ENCODE results near the gene SLX9. TPM values are rescaled to one million over a fixed set of nuclear protein-coding genes. Genes with fewer than 3 reads are reported as not detected.

SLX9 gene
- total RNA-seq, 1 experiment from 2014 or later, result 74.3 TPM

DNA sequence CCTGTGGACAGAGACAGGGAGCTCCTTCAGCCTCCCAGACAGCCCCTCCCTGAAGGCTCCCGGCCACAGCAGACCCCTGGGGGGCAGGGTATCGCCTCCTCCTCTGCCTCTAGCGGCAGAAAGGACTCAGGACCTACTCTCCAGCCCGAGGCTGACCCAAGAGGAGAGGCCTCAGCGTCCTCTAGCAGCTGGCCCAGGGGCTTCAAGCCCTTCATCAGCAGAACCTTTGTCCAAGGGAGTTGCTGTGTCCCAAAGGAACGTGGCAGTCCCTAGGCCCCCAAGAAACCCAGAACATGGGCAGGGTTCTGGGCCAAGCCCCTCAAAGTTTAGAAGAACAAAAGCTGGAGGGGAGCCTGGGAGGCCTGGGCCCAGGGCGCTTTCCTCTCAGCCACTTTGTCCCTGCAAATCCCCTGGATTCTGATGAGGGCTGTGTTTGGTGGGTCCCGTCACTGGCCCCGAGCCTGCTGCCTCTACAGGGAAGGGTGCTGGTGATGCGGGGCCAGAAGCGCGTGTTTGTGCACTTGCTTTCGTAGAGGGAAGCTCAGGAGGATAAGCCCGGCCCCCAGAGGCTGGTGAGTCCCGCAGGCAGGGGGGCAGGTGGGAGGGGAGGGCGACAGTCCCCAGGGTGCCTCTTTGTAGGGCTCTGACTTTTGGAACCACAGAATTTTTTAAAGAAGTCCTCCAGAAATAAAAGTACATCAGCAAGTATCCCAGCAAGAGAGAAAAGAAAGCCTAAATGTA lies 32.4 kb upstream of the SLX9 start:
- Histone ChIP-seq H2AFZ (ENCODE audit: low read length) (no peak overlapping the region), H3K9ac (ENCODE audit: extremely low read depth, insufficient read length, low read length) (no peak overlapping the region)
- no CpG with 5 or more reads among the region's 16 CpGs for WGBS (ENCODE audit: extremely low coverage, insufficient read length, low lambda C conversion rate)

More for the DNA sequence above, 32.4 kb upstream of the SLX9 start:
- no peak for DNase-seq
- no peaks in the 10 kb centered on the region for H3K23me2 ChIP-seq (ENCODE audit: insufficient read length, low read depth, low read length, poor library complexity, severe bottlenecking)
- no peak overlapping the region for H3K27ac ChIP-seq (ENCODE audit: insufficient read length, low read depth, low read length)
- H3K9me3 Mint-ChIP-seq, result peaks cover 0 to 4% of the 10 kb centered on the region in 2 experiments; a peak in 2 of 5 replicates
- H4K20me1 ChIP-seq (ENCODE audit: control insufficient read depth, insufficient read depth, insufficient read length), result peaks cover 3% of the 10 kb centered on the region
- H2BK15ac ChIP-seq (ENCODE audit: low read depth, low read length), result no peak overlapping the region
- H3T11ph ChIP-seq (ENCODE audit: low read length), result no peak overlapping the region
- peaks cover 5% of the 10 kb centered on the region for H3K27me3 Mint-ChIP-seq (ENCODE audit: low read depth)
- no peak overlapping the region for H4K8ac ChIP-seq (replicated peaks; ENCODE audit: insufficient read length, low read depth, low read length)
- no peak overlapping the region; the same call in 1 of the 2 replicates for H3K14ac ChIP-seq (ENCODE audit: insufficient read depth, low read length)
- no peak overlapping the region for H3K4ac ChIP-seq (ENCODE audit: low read depth, low read length)
- H3K4me2 ChIP-seq (ENCODE audit: insufficient read depth, insufficient read length, low read length), result no peak overlapping the region
- H3K4me1 ChIP-seq (ENCODE audit: insufficient read depth, low read length), result no peaks in the 10 kb centered on the region
- no peak overlapping the region for H2BK120ac ChIP-seq (ENCODE audit: low read depth, low read length, poor library complexity, severe bottlenecking)
- H3K23ac ChIP-seq (ENCODE audit: insufficient read length, low read depth, low read length), result no peak overlapping the region
- no peak overlapping the region for H4K91ac ChIP-seq (ENCODE audit: insufficient read length, low read depth, low read length)
- H3K79me2 ChIP-seq (ENCODE audit: insufficient read depth, low read length), result no peaks in the 10 kb centered on the region
- TF ChIP-seq, protein P1, sequence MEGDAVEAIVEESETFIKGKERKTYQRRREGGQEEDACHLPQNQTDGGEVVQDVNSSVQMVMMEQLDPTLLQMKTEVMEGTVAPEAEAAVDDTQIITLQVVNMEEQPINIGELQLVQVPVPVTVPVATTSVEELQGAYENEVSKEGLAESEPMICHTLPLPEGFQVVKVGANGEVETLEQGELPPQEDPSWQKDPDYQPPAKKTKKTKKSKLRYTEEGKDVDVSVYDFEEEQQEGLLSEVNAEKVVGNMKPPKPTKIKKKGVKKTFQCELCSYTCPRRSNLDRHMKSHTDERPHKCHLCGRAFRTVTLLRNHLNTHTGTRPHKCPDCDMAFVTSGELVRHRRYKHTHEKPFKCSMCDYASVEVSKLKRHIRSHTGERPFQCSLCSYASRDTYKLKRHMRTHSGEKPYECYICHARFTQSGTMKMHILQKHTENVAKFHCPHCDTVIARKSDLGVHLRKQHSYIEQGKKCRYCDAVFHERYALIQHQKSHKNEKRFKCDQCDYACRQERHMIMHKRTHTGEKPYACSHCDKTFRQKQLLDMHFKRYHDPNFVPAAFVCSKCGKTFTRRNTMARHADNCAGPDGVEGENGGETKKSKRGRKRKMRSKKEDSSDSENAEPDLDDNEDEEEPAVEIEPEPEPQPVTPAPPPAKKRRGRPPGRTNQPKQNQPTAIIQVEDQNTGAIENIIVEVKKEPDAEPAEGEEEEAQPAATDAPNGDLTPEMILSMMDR (conservative IDR thresholded peaks at IDR 0.05), result peak; percentile 39
- no peak overlapping the region for H3K4me3 Mint-ChIP-seq
- no peak overlapping the region for H4K5ac ChIP-seq (ENCODE audit: insufficient read length, low read depth, low read length)
- H3K27ac Mint-ChIP-seq, result no peak overlapping the region; a peak in 1 of 7 replicates
- no peak overlapping the region for H2BK12ac ChIP-seq (ENCODE audit: insufficient read length, low read depth, low read length)
- no peak overlapping the region for H2BK5ac ChIP-seq (ENCODE audit: insufficient read length, low read length)
- H3K79me1 ChIP-seq (ENCODE audit: insufficient read depth, low read depth, low read length, poor library complexity, severe bottlenecking), result no peaks in the 10 kb centered on the region
- no peak overlapping the region for H2AK5ac ChIP-seq (ENCODE audit: insufficient read length, low read length)
- H3K27me3 ChIP-seq (ENCODE audit: insufficient read depth, low read length), result no peaks in the 10 kb centered on the region
- no peaks in the 10 kb centered on the region for H3K9me3 ChIP-seq (ENCODE audit: control insufficient read depth, low read depth, low read length)
- no peak overlapping the region for H3K18ac ChIP-seq (ENCODE audit: insufficient read length, low read depth, low read length)
- no peaks in the 10 kb centered on the region for H3K36me3 Mint-ChIP-seq (ENCODE audit: insufficient read depth in 1 of 3, low read depth in 3 of 3)
- H3K4me1 Mint-ChIP-seq, result peaks cover 0 to 12% of the 10 kb centered on the region in 2 experiments; a peak in 2 of 4 replicates
- H3K56ac ChIP-seq (ENCODE audit: insufficient read length, low read depth, low read length), result no peak overlapping the region
- H2BK20ac ChIP-seq (ENCODE audit: low read depth, low read length, poor library complexity, severe bottlenecking), result no peak overlapping the region
